GM18861 (cell line): ENCODE measurements around the gene PKD2L1.

Experiments used
- ATAC-seq: cut with Tn5 transposase; IDR thresholded peaks from one replicate; pipeline ENCODE4 v1.9.1; 2021; ENCODE audit not compliant: unreplicated experiment

Gene PKD2L1

GRCh38 chr10:100356067-100357017 is 26.3 kb upstream of the PKD2L1 start:
- ATAC-seq = no peak

- no peak for ATAC-seq
These were observed 25.1 kb upstream of the PKD2L1 start for GRCh38 chr10:100355086-100355485.

GRCh38 chr10:100353770-100354485 is 23.9 kb upstream of the PKD2L1 start:
- no peak for ATAC-seq

- ATAC-seq = no peak
These were observed 21.0 kb upstream of the PKD2L1 start for GRCh38 chr10:100350914-100351485.

- ATAC-seq = no peak
These were observed 19.6 kb upstream of the PKD2L1 start for GRCh38 chr10:100349672-100350071.

- ATAC-seq = no peak
These were observed 19.1 kb upstream of the PKD2L1 start for GRCh38 chr10:100349087-100349486.

- no peak for ATAC-seq
These were observed 18.4 kb upstream of the PKD2L1 start for GRCh38 chr10:100348389-100348927.

GRCh38 chr10:100347568-100348195 is 17.7 kb upstream of the PKD2L1 start:
- peak; percentile 1 for ATAC-seq

- peak; percentile 78 for ATAC-seq
These were observed 16.9 kb upstream of the PKD2L1 start, which contains the start of gene SCD for GRCh38 chr10:100346765-100347567. TSS of gene SCD (plus strand) at chr10:100347233. CDS start at chr10:100347505, 272 bp downstream.

GRCh38 chr10:100346351-100346764 is 16.3 kb upstream of the PKD2L1 start:
- ATAC-seq = peak; percentile 39

- ATAC-seq = no peak
These were observed 15.7 kb upstream of the PKD2L1 start for GRCh38 chr10:100345570-100346330.

GRCh38 chr10:100344241-100344788 is 14.3 kb upstream of the PKD2L1 start:
- ATAC-seq = no peak

GRCh38 chr10:100342627-100342972 is 12.6 kb upstream of the PKD2L1 start:
- ATAC-seq = no peak

GRCh38 chr10:100341953-100342626 is 12.1 kb upstream of the PKD2L1 start:
- ATAC-seq = no peak

GRCh38 chr10:100340948-100341847 is 11.2 kb upstream of the PKD2L1 start:
- ATAC-seq = no peak

GRCh38 chr10:100339236-100339635 is 9.2 kb upstream of the PKD2L1 start:
- no peak for ATAC-seq

- ATAC-seq = no peak
These were observed 8.5 kb upstream of the PKD2L1 start for GRCh38 chr10:100338434-100339036.
